ENCODE results near the gene CHAF1A.

Gene CHAF1A

DNA sequence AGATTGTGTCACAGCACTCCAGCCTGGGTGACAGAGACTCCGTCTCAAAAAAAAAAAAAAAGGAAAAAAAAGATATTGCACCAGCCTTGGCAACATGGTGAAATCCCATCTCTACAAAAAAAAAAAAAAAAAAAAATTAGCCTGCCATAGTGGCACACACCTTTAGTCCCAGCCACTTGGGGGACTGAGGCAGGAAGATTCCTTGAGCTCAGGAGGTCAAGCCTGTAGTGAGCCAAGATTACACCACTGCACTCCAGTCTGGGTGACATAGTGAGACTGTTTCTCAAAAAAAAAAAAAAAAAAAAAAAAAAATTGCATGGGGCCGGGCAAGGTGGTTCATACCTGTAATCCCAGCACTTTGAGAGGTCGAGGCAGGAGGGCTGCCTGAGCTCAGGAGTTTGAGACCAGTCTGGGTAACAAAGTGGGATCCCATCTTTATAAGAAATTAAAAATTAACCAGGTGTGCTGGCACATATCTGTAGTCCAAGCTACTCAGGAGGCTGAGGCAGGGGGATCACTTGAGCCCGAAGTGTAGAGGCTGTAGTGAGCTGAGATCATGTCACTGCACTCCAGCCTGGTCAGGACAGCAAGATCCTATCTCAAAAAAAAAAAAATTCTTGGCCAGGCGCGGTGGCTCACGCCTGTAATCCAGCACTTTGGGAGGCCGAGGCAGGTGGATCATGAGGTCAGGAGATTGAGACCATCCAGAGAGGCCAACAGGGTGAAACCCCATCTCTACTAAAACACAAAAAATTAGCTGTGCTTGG, 62.6 kb downstream of the CHAF1A start:
- DNase-seq = no peak

DNA sequence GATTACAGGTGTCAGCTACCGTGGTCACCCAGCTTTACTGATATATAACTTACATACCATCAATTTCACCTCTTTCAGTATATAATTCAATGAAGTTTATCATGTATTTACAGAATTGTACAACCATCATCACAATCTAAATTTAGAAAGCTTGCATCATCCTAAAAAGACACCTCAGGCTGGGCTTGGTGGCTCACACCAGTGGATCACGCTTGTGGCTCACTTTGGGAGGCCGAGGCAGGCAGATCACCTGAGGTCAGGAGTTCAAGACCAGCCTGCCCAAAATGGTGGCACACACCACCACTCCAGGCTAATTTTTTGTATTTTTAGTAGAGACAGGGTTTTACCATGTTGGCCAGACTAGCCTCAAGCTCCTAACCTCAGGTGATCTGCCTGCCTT, 65.4 kb downstream of the CHAF1A start:
- DNase-seq = no peak

DNA sequence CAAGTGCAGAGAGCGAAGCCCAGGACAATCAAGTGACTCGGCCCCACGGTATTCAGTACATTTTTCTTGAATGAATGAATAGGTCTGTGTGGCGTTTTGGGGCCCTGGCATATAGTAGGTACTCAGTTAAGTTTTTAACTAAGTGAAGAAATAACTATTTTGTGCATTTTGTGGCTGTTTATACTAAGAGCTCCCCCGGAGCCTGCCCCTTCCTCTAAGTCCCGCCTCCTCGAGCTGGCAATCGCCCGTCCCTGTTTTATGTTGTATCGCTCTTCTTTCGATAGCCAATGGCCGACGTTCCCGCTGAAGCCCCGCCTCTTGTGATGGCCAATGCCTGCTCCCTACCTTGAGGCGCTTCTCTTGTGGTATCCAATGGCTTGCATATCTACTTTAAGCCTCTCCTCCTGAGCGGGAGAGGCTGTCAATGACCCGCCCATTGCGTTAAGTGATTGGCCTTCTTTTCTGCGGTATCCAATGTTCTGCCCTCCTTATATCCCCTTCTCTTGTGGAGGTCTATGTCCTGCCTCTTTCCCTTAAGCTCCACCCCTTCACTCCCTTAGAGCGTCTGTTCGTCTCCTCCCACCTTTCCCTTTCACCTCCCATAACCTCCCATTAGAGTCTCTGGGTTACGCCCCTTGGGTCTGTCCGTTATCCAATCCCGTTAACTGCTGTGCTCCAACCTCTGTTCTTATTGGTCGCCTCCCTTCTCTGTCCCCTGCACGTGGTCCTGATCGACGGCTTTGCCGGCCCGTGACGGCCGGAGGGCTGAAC, 69.1 kb downstream of the CHAF1A start:
- DNase-seq = peak; percentile 99

DNA sequence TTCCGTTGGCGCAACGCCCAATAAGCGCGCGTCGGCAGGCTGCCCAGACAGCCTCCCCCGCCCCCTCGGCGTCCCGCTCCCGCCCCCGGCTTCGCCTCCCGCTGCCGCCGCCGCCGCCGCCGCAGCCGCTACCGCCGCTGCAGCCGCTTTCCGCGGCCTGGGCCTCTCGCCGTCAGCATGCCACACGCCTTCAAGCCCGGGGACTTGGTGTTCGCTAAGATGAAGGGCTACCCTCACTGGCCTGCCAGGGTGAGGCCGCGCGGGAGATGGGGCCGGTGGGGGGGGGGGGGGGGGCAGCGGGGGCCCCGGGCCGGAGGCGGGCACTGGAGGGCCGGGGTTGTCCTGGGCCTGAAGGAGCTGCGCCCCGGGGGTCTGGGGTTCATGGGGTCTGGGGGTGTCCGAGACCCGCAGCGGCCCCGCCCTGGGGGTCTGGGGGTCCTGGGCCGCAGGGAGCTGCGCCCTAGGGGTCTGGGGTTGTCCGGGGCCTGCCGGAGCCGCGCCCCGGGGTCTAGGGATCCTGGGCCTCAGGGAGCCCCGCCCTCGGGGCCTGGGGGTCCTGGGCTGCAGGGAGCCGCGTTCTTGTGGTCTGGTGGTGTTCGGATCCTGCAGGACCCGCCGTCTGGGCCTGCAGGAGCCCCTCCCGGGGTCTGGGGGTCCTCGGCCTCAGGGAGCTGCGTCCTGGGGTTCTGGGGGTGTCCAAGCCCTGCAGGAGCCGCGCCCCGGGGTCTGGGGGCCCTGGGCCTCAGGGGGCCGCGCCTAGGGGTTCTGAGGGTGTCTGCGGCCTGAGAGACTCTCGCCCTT, 69.9 kb downstream of the CHAF1A start, which contains the start of gene HDGFL2:
HDGFL2 (plus strand) TSS at position 124 of the 801 bp plus-strand sequence; CDS start at position 178, 54 bp downstream.
- no peak for DNase-seq

DNA sequence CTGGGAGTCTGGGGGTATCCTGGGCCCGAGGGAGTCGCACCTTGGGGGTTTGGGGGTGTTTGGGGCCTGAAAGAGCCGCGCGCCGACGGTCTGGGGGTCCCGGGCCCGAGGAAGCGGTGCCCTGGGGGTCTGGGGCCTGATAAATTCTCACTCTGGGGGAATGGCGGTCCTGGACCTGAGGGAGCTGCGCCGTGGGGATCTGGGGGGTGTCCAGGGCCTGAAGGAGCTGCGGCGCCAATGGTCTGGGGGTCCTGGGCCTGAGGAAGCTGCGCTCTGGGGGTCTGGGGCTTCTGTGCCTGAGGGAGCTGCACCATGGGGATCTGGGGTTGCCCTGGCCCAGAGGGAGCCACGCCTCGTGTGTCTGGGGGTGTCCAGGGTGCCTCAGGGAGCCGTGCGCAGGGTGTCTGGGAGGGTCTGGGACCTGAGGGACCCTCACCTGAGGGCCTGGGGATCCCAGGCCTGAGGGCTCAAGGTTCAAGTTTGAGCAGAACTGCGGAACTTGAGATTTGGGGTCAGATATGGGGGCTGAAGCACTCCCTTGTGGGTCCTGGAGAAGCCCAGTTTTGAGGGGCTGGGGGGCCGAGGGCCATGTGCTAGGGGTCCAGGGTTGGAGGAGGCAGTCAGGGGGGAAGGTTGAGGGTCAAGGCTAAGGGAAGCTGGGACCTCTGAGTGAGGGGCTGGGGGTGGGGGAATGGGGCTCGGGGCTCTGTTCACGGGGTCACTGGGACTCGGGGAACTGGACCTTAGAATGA, 70.7 kb downstream of the CHAF1A start:
- DNase-seq = no peak

DNA sequence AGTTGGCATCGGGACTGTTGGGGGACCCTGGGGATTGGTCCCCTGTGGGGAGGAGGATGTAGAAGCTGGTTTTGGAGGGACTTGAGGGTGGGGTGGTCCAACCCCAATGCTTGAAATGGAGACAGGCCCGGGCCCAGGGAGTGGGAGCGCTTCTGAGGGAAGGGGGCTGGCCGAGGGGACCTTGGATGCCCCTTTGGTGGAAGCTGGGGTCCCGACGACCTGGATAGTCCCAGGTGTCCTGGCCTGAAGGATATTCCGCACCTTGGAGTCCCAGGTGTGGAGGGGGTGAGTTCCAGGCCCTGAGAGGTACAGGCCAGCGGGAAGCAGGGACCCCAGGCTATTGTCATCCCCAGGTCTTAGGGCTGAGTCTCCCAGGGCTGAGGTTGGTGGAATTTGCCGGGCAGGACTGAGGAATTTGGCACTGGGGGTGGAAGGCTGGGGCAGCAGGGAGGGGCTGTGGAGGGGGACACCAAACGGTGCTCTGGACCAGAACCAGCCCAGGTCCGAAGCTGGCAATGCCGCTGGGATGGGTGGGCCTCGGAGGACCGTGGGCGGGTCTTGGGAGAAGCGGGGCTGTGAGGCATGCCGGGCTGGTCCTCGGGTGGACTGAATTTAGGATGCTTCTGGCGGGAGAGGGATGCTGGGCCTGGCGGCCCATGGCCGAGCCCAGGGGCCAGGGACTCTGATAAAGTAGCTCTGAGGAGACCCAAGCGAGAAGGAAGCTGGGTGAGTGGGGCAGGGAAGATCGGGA, 71.5 kb downstream of the CHAF1A start:
- DNase-seq = no peak

DNA sequence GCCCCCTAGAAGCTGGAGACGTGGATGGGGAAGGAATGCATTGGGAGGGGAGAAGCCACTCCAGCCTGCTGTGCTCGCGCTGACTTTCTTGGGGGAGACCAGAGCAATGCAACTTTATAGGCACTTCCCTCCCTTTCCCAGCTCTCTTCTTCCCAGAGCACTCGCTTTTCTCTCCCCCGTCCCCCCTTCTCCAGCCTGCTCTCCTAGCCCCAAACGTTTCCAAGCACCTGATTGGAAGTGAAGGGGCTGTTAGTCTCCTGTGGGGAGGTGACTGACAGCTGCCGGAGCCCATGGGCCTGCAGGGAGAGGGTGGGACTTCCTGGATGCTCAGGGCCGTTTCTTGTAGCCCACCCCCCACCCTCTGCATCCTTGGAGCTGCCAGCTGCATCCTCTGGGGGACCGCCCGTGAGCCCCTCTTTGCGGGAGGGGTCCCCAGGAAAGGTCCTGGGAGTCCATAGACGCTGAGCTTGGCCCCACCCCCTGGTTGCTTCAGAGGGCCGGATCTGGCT, 72.1 kb downstream of the CHAF1A start:
- no peak for DNase-seq

DNA sequence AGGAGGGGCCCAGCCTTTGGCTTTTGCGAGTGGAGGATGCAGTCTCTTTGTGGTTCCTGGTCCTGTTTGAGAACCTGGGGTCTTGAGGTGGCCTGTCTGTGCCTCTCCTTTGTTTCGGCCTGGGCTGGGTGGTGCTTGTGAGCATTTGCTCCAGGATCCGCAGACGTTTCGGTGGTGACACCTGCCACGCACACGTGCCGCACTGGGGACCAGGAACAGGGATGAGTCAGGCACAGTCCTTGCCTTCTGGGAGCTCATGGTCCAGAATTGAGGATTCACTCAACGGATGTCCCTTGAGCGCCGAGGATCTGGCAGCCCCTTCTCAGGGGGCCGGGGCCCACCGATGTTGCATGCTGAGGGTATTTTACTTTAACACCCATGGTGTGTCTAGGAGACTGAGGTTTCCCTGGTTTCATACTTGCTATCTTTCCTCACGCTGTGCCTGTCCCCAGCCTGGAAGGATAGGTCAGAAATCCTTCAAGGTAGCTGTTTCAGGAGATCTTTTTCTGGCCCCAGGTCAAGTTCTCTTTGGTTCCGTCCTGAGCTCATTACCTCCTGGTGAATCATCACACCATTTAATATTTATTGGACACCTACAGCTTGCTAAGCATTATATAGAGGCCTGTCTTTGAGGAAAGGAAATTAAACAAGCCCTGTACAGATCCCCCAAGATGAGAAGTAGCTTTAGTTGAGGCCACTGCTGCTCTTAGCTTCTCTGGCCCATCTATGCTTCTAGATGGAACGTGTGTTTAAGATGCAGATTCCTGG, 74.8 kb downstream of the CHAF1A start:
- no peak for DNase-seq

DNA sequence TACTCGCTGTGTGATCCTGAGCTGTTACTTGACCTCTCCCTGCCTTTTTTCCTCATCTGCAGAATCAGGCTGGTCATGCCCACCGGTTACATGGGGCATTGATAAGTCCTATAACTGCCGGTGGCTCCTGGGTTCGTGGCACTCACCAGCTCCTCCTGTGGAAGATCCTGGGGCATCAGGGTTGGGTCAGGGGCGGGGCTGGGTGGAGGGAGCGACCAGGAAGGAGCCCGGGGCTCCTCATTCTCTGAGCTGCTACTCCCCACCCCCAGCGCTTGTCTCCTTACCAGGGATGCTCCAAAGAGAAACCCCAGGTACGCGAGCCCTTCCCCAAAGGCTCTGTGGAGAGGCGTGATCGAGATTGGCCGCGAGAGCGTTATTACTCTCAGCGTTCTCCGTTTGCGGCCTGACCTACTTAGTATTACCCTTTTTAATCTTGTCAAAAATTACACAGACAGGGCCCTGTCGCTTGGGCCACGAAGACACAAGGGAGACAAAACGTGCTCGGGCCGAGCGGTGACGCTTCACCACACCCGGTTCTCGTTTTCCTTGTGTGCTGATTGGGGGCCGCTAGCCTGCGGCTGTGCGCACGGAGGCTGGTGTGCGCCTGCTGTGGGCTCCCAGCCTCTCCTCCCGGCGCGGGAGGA, 80.4 kb downstream of the CHAF1A start:
- no peak for DNase-seq

DNA sequence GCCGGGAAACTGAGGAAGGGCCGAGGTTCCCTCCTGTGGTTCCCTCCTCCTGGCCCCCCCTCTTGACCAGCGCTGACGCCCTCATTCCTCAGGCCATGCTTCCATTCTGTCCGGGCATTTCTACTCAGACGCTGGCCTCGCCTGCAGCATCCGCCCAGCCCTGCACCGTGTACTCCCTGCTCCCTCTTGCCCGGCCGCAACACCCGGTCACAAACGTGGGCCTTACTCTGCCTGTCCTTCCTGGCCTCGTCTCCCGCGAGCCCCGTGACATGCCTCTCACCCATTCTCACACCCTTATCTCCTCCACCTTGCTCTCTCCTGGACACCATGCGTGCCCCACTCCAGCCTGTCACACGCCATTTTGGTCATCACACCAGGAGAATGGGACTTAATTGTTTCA, 80.9 kb downstream of the CHAF1A start:
- DNase-seq = no peak

DNA sequence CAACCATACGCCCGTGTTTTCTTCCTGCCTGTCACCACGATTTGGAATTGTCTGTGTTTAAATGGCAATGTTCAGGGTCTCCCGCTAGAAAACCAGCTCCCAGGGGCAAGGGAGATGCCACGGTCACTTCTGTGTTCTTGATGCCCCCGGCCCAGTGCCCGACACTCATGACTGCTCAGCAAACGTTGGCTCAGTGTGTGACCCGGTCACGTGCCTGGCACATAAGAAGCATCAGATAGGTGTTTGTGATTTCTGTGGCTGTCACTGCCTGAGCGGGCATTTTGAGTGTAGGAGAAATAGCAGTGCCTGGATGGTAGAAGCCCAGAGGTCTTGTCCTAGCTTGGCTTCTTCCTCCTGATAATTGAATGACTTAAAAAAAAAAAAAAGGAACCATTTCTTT, 85.1 kb downstream of the CHAF1A start:
- DNase-seq = no peak

DNA sequence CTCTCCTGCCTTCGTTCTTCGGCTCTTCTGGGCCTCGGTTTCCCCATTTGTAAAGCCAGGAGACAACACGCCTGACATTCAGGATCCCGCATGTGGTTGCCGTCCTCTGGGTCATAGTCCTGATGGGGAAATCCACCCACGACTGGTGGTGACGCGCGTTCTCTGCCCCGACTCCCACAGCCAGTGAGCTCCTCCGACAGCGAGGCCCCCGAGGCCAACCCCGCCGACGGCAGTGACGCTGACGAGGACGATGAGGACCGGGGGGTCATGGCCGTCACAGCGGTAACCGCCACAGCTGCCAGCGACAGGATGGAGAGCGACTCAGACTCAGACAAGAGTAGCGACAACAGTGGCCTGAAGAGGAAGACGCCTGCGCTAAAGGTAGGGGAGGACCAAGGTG, 86.1 kb downstream of the CHAF1A start:
- no peak for DNase-seq

DNA sequence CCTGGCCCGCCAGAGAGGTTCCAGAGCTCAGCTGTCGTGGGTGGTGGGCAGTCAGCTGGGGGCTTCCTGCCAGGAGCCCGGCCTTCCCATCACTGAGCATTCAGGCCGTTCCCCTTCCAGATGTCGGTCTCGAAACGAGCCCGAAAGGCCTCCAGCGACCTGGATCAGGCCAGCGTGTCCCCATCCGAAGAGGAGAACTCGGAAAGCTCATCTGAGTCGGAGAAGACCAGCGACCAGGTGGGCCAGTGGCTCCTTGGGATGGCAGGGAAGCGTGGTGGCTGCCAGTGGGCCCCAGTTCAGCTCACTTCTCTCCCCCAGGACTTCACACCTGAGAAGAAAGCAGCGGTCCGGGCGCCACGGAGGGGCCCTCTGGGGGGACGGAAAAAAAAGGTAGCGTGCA, 89.0 kb downstream of the CHAF1A start:
- DNase-seq = no peak

DNA sequence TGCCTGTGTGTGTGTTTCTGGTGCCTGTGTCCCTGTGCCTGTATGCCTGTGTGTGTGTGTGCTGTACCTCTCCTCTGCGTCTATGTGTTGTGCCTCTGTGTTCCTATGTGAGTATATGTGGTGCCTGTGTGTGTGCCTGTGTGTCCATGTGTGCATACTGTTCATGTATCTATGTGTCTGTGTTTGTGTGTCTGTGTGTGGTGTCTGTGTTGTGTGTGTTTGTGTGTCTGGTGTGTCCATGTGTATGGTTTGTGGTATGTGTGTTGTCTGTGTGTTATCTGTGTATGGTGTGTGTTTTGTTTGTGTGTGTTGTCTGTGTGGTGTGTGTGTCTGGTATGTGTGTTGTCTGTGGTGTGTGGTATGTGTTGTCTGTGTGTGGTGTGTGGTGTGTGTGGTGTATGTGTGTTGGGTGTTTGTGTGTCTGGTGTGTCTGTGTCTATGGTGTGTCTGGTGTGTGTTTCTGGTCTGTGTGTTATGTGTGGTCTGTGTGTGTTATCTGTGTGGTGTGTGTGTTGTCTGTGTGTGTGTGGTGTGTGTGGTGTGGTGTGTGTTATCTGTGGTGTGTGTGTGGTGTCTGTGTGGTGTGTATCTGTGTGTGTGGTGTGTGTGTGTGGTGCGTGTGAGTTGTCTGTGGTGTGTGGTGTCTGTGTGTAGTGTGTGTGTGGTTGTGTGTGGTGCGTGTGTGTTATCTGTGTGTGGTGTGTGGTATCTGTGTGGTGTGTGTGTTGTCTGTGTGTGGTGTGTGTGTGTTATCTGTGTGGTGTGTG, 90.1 kb downstream of the CHAF1A start:
- DNase-seq = no peak
